Calu3 (cell line): ENCODE results near the gene RNPC3. TPM values are rescaled to one million over a fixed set of nuclear protein-coding genes. Genes with fewer than 3 reads are reported as not detected.

ENCODE experiments used
- BruUV-seq: library from RNA; stranded (reverse); fragments of 400-500 nt; replicated peaks from 2 replicates; lab custom pipeline; 2021; lab: Mats Ljungman, UMichigan
- CTCF ChIA-PET: fragments of 300-600 bp; sonication (Branson Sonifier 250); formaldehyde crosslinking; loops from one replicate; lab custom pipeline; 2022; ENCODE audit warnings: antibody characterized with exemption; lab: Charles Lee
- DNase-seq: peaks from one replicate; pipeline ENCODE4 v3.0.0; 2022
- H3K27ac Mint-ChIP-seq: one replicate; pipeline ENCODE4 v1.8.0; 2022; ENCODE audit warnings: mixed read lengths; ENCODE audit not compliant: unreplicated experiment
- H3K27me3 Mint-ChIP-seq: one replicate; pipeline ENCODE4 v1.8.0; 2022; ENCODE audit warnings: mixed read lengths; ENCODE audit not compliant: unreplicated experiment
- H3K36me3 Mint-ChIP-seq: one replicate; pipeline ENCODE4 v1.8.0; 2022; ENCODE audit warnings: mild to moderate bottlenecking, moderate library complexity, mixed read lengths; ENCODE audit not compliant: insufficient read depth, unreplicated experiment
- H3K4me1 Mint-ChIP-seq: one replicate; pipeline ENCODE4 v1.8.0; 2022; ENCODE audit warnings: mild to moderate bottlenecking, low read depth, mixed read lengths; ENCODE audit not compliant: unreplicated experiment
- H3K4me3 Mint-ChIP-seq: one replicate; pipeline ENCODE4 v1.8.0; 2022; ENCODE audit warnings: mild to moderate bottlenecking, low read depth, moderate library complexity, mixed read lengths; ENCODE audit not compliant: unreplicated experiment
- H3K9me3 Mint-ChIP-seq: one replicate; pipeline ENCODE4 v1.8.0; 2022; ENCODE audit warnings: low read depth, mixed read lengths; ENCODE audit not compliant: unreplicated experiment
- CTCF ChIP-seq: fragments of 200-600 bp; IDR thresholded peaks from one replicate; pipeline ENCODE4 v1.8.0; 2022; ENCODE audit warnings: antibody characterized with exemption; ENCODE audit not compliant: unreplicated experiment
- intact Hi-C: fragments of 100-400 bp; cut with micrococcal nuclease; formaldehyde crosslinking; loops from one replicate; pipeline ENCODE4 v1.10.0; 2022; ENCODE audit not compliant: unreplicated experiment
- total RNA-seq: library from RNA; stranded (reverse); gene quantifications from 2 replicates; pipeline ENCODE4 v1.2.3, GENCODE V29; 2022

Gene RNPC3
- total RNA-seq, 1 experiment from 2014 or later = 15.7 TPM

DNA sequence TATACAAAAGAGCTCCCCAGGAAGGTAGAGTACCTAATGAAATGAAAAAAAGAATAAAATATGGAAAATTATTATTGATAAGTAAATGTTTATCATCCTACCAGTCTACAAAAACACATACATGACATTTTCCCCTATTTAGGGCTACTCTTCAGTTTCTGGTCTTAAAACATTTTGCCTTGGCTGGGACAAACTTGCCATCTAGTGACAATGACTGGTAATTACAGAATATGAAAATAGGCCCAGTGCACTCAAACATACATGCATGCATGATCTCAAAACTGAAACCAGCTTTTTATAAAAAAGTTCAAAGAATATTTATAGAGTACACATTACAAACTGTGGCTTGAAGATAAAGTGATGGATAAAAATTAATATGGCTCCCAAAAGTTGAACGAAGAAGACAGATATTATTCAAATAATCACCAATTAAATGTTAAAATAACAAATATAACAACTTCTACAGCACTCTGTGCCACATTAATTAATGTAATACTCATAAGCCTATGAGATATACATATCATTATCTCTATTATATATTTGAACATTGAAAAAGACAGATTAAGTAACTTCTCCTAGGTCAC is 10.5 kb upstream of the RNPC3 start:
- intact Hi-C loops = loop anchor here (5.0 kb wide), 2 partner anchors 53 to 408 kb away; partner anchors contain the start of gene COL11A1
- no TSS peak for BruUV-seq
- CTCF ChIA-PET = no interaction called here
- no peaks in the 10 kb centered on the region for H3K4me1 Mint-ChIP-seq
- no peak overlapping the region for H3K4me3 Mint-ChIP-seq
- DNase-seq = no peak
- no peaks in the 10 kb centered on the region for H3K36me3 Mint-ChIP-seq
- H3K9me3 Mint-ChIP-seq = peaks cover 5% of the 10 kb centered on the region
- H3K27me3 Mint-ChIP-seq = no peaks in the 10 kb centered on the region
- no peak overlapping the region for H3K27ac Mint-ChIP-seq
- no peak for TF ChIP-seq CTCF

- TF ChIP-seq CTCF = no peak
- no TSS peak for BruUV-seq
- Mint-ChIP-seq H3K9me3 (peaks cover 5% of the 10 kb centered on the region), H3K36me3 (no peaks in the 10 kb centered on the region), H3K27ac (no peak overlapping the region), H3K4me1 (no peaks in the 10 kb centered on the region), H3K4me3 (no peak overlapping the region), H3K27me3 (no peaks in the 10 kb centered on the region)
- CTCF ChIA-PET = no interaction called here
- DNase-seq = no peak
- intact Hi-C loops = loop anchor here (5.0 kb wide), 2 partner anchors 54 to 409 kb away; partner anchors contain the start of gene COL11A1
These were observed 9.2 kb upstream of the RNPC3 start for GRCh38 chr1:103516283-103516682.

GRCh38 chr1:103516693-103517092 is 8.8 kb upstream of the RNPC3 start:
- Mint-ChIP-seq H3K27me3 (no peaks in the 10 kb centered on the region), H3K4me1 (no peaks in the 10 kb centered on the region), H3K9me3 (peaks cover 1% of the 10 kb centered on the region), H3K36me3 (no peaks in the 10 kb centered on the region), H3K27ac (no peak overlapping the region), H3K4me3 (no peak overlapping the region)
- no peak for TF ChIP-seq CTCF
- DNase-seq = no peak
- no TSS peak for BruUV-seq
- CTCF ChIA-PET = no interaction called here
- intact Hi-C loops = loop anchor here (5.0 kb wide), 2 partner anchors 54 to 409 kb away; partner anchors contain the start of gene COL11A1

- no peak for TF ChIP-seq CTCF
- CTCF ChIA-PET = no interaction called here
- Mint-ChIP-seq H3K27me3 (no peaks in the 10 kb centered on the region), H3K36me3 (no peaks in the 10 kb centered on the region), H3K4me3 (no peak overlapping the region), H3K4me1 (no peaks in the 10 kb centered on the region), H3K27ac (no peak overlapping the region), H3K9me3 (no peaks in the 10 kb centered on the region)
- intact Hi-C loops = loop anchor here (5.0 kb wide), 2 partner anchors 55 to 410 kb away; partner anchors contain the start of gene COL11A1
- no TSS peak for BruUV-seq
- DNase-seq = no peak
These were observed 8.0 kb upstream of the RNPC3 start for GRCh38 chr1:103517380-103518047.
